Lung (tissue), 12 donors: ENCODE results near the gene HAPLN2. TPM values are rescaled to one million over a fixed set of nuclear protein-coding genes. Genes with fewer than 3 reads are reported as not detected.

Experiments used
- ATAC-seq: fragments of 200-7000 bp; cut with Tn5 transposase; one replicate; pipeline ENCODE4 v1.9.1; 2020; ENCODE audit warnings: moderate number of reproducible peaks; ENCODE audit not compliant: insufficient read depth, low FRiP score
- DNase-seq, 3 donors: peaks; one replicate each; pipeline ENCODE4 v3.0.0-alpha.2; 2013 to 2017
- H3K27ac ChIP-seq, 2 donors: one replicate each; pipeline ENCODE4 v1.5.1; 2013; ENCODE audit warnings: mild to moderate bottlenecking in 2 of 2, moderate library complexity in 2 of 2, control low read depth in 1 of 2, inconsistent platforms in 1 of 2, low read depth in 1 of 2, low read length in 1 of 2
- H3K27me3 ChIP-seq, 3 donors: one replicate each; pipeline ENCODE4 v1.5.1; 2013; ENCODE audit warnings: low read length in 2 of 3; ENCODE audit not compliant: control insufficient read depth in 3 of 3, insufficient read depth in 3 of 3
- H3K36me3 ChIP-seq, 4 donors: one replicate each; pipeline ENCODE4 v1.5.1; 2013; ENCODE audit warnings: low read length in 4 of 4, mild to moderate bottlenecking in 1 of 4, moderate library complexity in 1 of 4; ENCODE audit not compliant: control insufficient read depth in 4 of 4, insufficient read depth in 4 of 4
- H3K4me1 ChIP-seq, 5 donors: one replicate each; pipeline ENCODE4 v1.5.1; 2013; ENCODE audit warnings: low read length in 5 of 5, mild to moderate bottlenecking in 2 of 5, moderate library complexity in 1 of 5; ENCODE audit not compliant: control insufficient read depth in 5 of 5, insufficient read depth in 5 of 5
- H3K4me3 ChIP-seq: one replicate; pipeline ENCODE4 v1.5.1; 2013; ENCODE audit warnings: mild to moderate bottlenecking, control low read depth, moderate library complexity
- H3K9ac ChIP-seq, 2 donors: one replicate each; pipeline ENCODE4 v1.5.1; 2013; ENCODE audit warnings: low read length in 2 of 2, control low read depth in 1 of 2; ENCODE audit not compliant: insufficient read depth in 1 of 2
- H3K9me3 ChIP-seq, 4 donors: one replicate each; pipeline ENCODE4 v1.5.1; 2013; ENCODE audit warnings: low read length in 3 of 4, mild to moderate bottlenecking in 1 of 4, moderate library complexity in 1 of 4; ENCODE audit not compliant: control insufficient read depth in 4 of 4, insufficient read depth in 3 of 4
- CTCF ChIP-seq: IDR thresholded peaks from 2 replicates; pipeline ENCODE4 v1.5.1; 2012; ENCODE audit warnings: mild to moderate bottlenecking; ENCODE audit errors: control extremely low read depth, extremely low read depth
- WGBS, 2 donors: extraction: QIAGEN DNeasy Blood & Tissue Kit; methylation state at CpG; one replicate each; pipeline ENCODE4 v1.1.7; 2013; 5-methylcytosine and 5-hydroxymethylcytosine counted together
- polyA plus RNA-seq, 2 donors: library from polyadenylated mRNA; stranded (reverse); fragments of 200-250 nt; gene quantifications; one replicate each; pipeline ENCODE4 v1.2.1, GENCODE V29; 2013
- total RNA-seq, 2 donors: library from RNA; depleted of rRNA in 1 of 2; stranded (reverse); fragments of >200 nt in 1 of 2; gene quantifications; one replicate each; pipeline ENCODE4 v1.2.1, GENCODE V29; 2014 to 2021
- donor health status: control.
- donor health status: control.
- donor health status: Bipolar disorder and iron deficiency.
- donor health status: healthy.
- donor health status: DM: yes; HTN: yes; CAD: no.

Gene HAPLN2
- total and polyA plus RNA-seq, 4 donors: 0.18 to 0.31 (median 0.24) TPM; not detected in 1

DNA sequence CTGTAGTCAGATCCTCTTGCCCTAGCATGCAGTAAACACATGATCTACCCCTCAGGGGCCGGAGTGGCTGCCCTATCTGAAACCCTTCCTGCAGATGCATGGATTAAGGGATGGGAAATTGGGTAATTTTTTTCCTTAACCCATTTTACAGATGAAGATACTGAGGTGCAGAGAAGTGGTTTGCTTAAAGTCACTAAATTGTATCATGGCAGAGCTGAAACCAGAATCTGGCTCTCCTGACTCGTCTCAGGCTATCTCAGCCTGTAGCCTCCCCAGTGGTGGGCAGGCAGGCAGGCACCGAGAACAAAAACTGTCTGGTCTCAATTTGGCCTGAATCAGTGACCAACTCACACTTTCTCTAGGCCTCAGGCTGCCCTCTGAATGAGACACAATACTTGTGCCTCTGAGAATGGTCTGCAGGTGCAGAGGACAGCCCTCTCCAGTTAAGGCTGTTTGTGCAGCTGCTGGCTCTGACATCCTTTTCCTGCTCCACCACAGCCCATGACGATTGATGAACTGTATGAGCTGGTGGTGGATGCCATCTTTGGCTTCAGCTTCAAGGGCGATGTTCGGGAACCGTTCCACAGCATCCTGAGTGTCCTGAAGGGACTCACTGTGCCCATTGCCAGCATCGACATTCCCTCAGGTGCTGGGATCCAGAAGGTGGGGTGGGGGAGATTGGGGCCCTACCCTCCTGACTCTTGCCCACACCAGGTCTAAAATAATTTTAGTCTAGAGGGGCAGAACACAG, 26.1 kb upstream of the HAPLN2 start:
- DNase-seq (no peak), ATAC-seq (no peak)
- no peak overlapping the region for H3K4me3 ChIP-seq
- peaks cover 0 to 12% (median 3%) of the 10 kb centered on the region in 5 donors for H3K4me1 ChIP-seq
- TF ChIP-seq CTCF: no peak
- H3K27ac ChIP-seq: no peak overlapping the region
- H3K36me3 ChIP-seq: peaks cover 3 to 30% (median 19%) of the 10 kb centered on the region in 4 donors
- no peaks in the 10 kb centered on the region for H3K27me3 ChIP-seq
- H3K9ac ChIP-seq: no peak overlapping the region
- no peaks in the 10 kb centered on the region for H3K9me3 ChIP-seq
- 83 to 84% methylated on average over 8 of the region's 8 CpGs for whole genome bisulfite sequencing, 2 donors

DNA sequence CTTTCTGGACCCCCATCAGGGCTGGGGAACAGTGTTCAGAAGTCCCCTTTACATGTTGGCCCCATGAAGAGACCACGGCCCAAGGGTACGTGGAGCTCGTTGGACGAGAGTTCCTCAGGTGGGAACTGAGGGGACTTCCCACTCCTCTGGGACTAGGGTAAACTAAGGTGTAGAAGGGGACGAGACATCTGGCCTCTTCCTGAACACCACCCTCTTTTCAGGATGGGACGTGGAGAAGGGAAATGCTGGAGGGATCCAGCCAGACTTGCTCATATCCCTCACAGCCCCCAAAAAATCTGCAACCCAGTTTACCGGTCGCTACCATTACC, 25.6 kb upstream of the HAPLN2 start:
- H3K27ac ChIP-seq: no peak overlapping the region
- WGBS, 2 donors: 91 to 92% methylated on average over 8 of the region's 8 CpGs
- H3K9ac ChIP-seq: no peak overlapping the region
- TF ChIP-seq CTCF: no peak
- ATAC-seq (no peak), DNase-seq (no peak)
- H3K27me3 ChIP-seq: no peaks in the 10 kb centered on the region
- H3K4me3 ChIP-seq: no peak overlapping the region
- H3K4me1 ChIP-seq: peaks cover 0 to 12% (median 3%) of the 10 kb centered on the region in 5 donors
- H3K36me3 ChIP-seq: peaks cover 3 to 33% (median 21%) of the 10 kb centered on the region in 4 donors
- no peaks in the 10 kb centered on the region for H3K9me3 ChIP-seq

- Histone ChIP-seq H3K4me1 (peaks cover 0 to 12% (median 3%) of the 10 kb centered on the region in 5 donors), H3K36me3 (peaks cover 3 to 37% (median 21%) of the 10 kb centered on the region in 4 donors), H3K27me3 (no peaks in the 10 kb centered on the region), H3K9me3 (no peaks in the 10 kb centered on the region), H3K4me3 (no peak overlapping the region), H3K9ac (no peak overlapping the region), H3K27ac (no peak overlapping the region)
- ATAC-seq (no peak), DNase-seq (no peak)
- TF ChIP-seq CTCF: no peak
- 90 to 95% methylated on average over 3 of the region's 3 CpGs for WGBS, 2 donors
Observed at GRCh38 chr1:156594190-156594589, 25.0 kb upstream of the HAPLN2 start.
